Osteoblast (primary cell): ENCODE results near the gene ATOH8. TPM values are rescaled to one million over a fixed set of nuclear protein-coding genes. Genes with fewer than 3 reads are reported as not detected.

Source experiments
- DNase-seq: peaks from one replicate; pipeline ENCODE4 v3.0.0; 2011; ENCODE audit warnings: low spot score, mixed read lengths; ENCODE audit not compliant: insufficient read length; ENCODE audit errors: missing footprints
- H2AFZ ChIP-seq: 2 replicates; pipeline ENCODE4 v1.6.0; 2011; ENCODE audit warnings: mild to moderate bottlenecking, low read length
- H3K27ac ChIP-seq: 2 replicates; pipeline ENCODE4 v1.5.1; 2011; ENCODE audit warnings: mild to moderate bottlenecking, low read depth, low read length, moderate library complexity
- H3K27me3 ChIP-seq: 2 replicates; pipeline ENCODE4 v1.6.0; 2012; ENCODE audit warnings: mild to moderate bottlenecking, control low read depth, inconsistent platforms, low read length, moderate library complexity; ENCODE audit not compliant: insufficient read depth
- H3K36me3 ChIP-seq: 2 replicates; pipeline ENCODE4 v1.5.1; 2011; ENCODE audit warnings: mild to moderate bottlenecking, low read length, control low read depth, moderate library complexity; ENCODE audit not compliant: insufficient read depth
- H3K4me1 ChIP-seq: 2 replicates; pipeline ENCODE4 v1.5.1; 2011; ENCODE audit warnings: mild to moderate bottlenecking, low read length, control low read depth, moderate library complexity; ENCODE audit not compliant: insufficient read depth
- H3K4me2 ChIP-seq: 2 replicates; pipeline ENCODE4 v1.6.0; 2011; ENCODE audit warnings: mild to moderate bottlenecking, low read length; ENCODE audit not compliant: insufficient read depth
- H3K4me3 ChIP-seq: fragments of 200-600 bp; sonication (generic); 3 replicates; pipeline ENCODE4 v1.5.1; 2012; ENCODE audit warnings: mild to moderate bottlenecking, low read length, inconsistent platforms; ENCODE audit not compliant: insufficient read depth
- H3K79me2 ChIP-seq: 2 replicates; pipeline ENCODE4 v1.6.0; 2012; ENCODE audit warnings: mild to moderate bottlenecking, low read length, control low read depth, inconsistent platforms; ENCODE audit not compliant: insufficient read depth
- H3K9me3 ChIP-seq: 2 replicates; pipeline ENCODE4 v1.5.1; 2011; ENCODE audit warnings: low read depth, low read length, control low read depth
- H4K20me1 ChIP-seq: 2 replicates; pipeline ENCODE4 v1.6.0; 2012; ENCODE audit warnings: mild to moderate bottlenecking, low read length, control low read depth; ENCODE audit not compliant: insufficient read depth
- CTCF ChIP-seq: IDR thresholded peaks from 2 replicates; pipeline ENCODE4 v1.5.1; 2011; ENCODE audit warnings: mild to moderate bottlenecking, low read depth, low read length, moderate library complexity; ENCODE audit errors: extremely low read depth
- total RNA-seq: library from RNA; depleted of rRNA; stranded (reverse); fragments of >200 nt; gene quantifications from 2 replicates; pipeline ENCODE4 v1.2.3, GENCODE V29; 2012

The ATOH8 gene
- total RNA-seq, 1 donor = 35.1 TPM

- H3K4me1 ChIP-seq = peaks cover 31% of the 10 kb centered on the region
- H3K36me3 ChIP-seq = no peaks in the 10 kb centered on the region
- H3K79me2 ChIP-seq = no peaks in the 10 kb centered on the region
- H4K20me1 ChIP-seq = no peaks in the 10 kb centered on the region
- H2AFZ ChIP-seq = no peak overlapping the region
- no peak overlapping the region for H3K27ac ChIP-seq
- TF ChIP-seq CTCF = no peak
- DNase-seq = peak; percentile 91
- H3K4me3 ChIP-seq = no peak overlapping the region
- H3K4me2 ChIP-seq = peak overlapping the region; percentile 1
- no peaks in the 10 kb centered on the region for H3K9me3 ChIP-seq
- H3K27me3 ChIP-seq = no peaks in the 10 kb centered on the region
These were observed 48.1 kb upstream of the ATOH8 start for GRCh38 chr2:85705680-85706039.

- no peak overlapping the region for H3K27ac ChIP-seq
- H3K79me2 ChIP-seq = no peaks in the 10 kb centered on the region
- no peaks in the 10 kb centered on the region for H3K9me3 ChIP-seq
- H4K20me1 ChIP-seq = no peaks in the 10 kb centered on the region
- no peak for TF ChIP-seq CTCF
- no peak overlapping the region for H3K4me3 ChIP-seq
- H3K36me3 ChIP-seq = no peaks in the 10 kb centered on the region
- H2AFZ ChIP-seq = no peak overlapping the region
- no peak overlapping the region for H3K4me2 ChIP-seq
- no peak for DNase-seq
- peaks cover 31% of the 10 kb centered on the region for H3K4me1 ChIP-seq
- H3K27me3 ChIP-seq = no peaks in the 10 kb centered on the region
These were observed 47.7 kb upstream of the ATOH8 start for GRCh38 chr2:85706063-85706462.

GRCh38 chr2:85706599-85707296 is 47.0 kb upstream of the ATOH8 start:
- Histone ChIP-seq H2AFZ (no peak overlapping the region), H3K4me1 (peaks cover 32% of the 10 kb centered on the region), H3K79me2 (no peaks in the 10 kb centered on the region), H3K4me2 (no peak overlapping the region), H3K27me3 (no peaks in the 10 kb centered on the region), H3K27ac (no peak overlapping the region), H3K9me3 (no peaks in the 10 kb centered on the region), H3K4me3 (no peak overlapping the region), H4K20me1 (no peaks in the 10 kb centered on the region), H3K36me3 (no peaks in the 10 kb centered on the region)
- TF ChIP-seq CTCF = no peak
- peak; percentile 26 for DNase-seq

- H3K79me2 ChIP-seq = no peaks in the 10 kb centered on the region
- H3K4me3 ChIP-seq = no peak overlapping the region
- H3K36me3 ChIP-seq = no peaks in the 10 kb centered on the region
- no peaks in the 10 kb centered on the region for H3K9me3 ChIP-seq
- no peak overlapping the region for H2AFZ ChIP-seq
- no peaks in the 10 kb centered on the region for H4K20me1 ChIP-seq
- peak; percentile 90 for TF ChIP-seq CTCF
- no peak overlapping the region for H3K4me2 ChIP-seq
- DNase-seq = peak; percentile 95
- H3K27ac ChIP-seq = no peak overlapping the region
- peaks cover 27% of the 10 kb centered on the region for H3K4me1 ChIP-seq
- H3K27me3 ChIP-seq = no peaks in the 10 kb centered on the region
These were observed 46.5 kb upstream of the ATOH8 start for GRCh38 chr2:85707304-85707703.
